ENCODE measurements around the gene SNX1. TPM values are rescaled to one million over a fixed set of nuclear protein-coding genes. Genes with fewer than 3 reads are reported as not detected.

The SNX1 gene
- total RNA-seq, 1 experiment from 2014 or later: 94.5 TPM

- CTCF ChIA-PET: no interaction called here
- POLR2A ChIA-PET (ENCODE audit: low non-redundant PET): no interaction called here
- peaks cover 30% of the 10 kb centered on the region for H3K4me1 ChIP-seq (ENCODE audit: insufficient read depth, low read length, poor library complexity, severe bottlenecking)
Observed at GRCh38 chr15:64185146-64185911, 89.5 kb downstream of the SNX1 start.

GRCh38 chr15:64187396-64188191 lies 91.8 kb downstream of the SNX1 start:
- intact Hi-C loops (cut with micrococcal nuclease; ENCODE audit: unreplicated experiment): no loop called here
- no TSS peak for BruUV-seq (replicated peaks)
- peak overlapping the region; percentile 72 for H3K27ac ChIP-seq (ENCODE audit: low read depth, low read length, poor library complexity, severe bottlenecking)

More at GRCh38 chr15:64185146-64185911, 89.5 kb downstream of the SNX1 start:
- DNase-seq (ENCODE audit: low spot score): no peak
- no peak overlapping the region for H3K4me3 ChIP-seq (ENCODE audit: low read depth, low read length, poor library complexity, severe bottlenecking)
- intact Hi-C loops (cut with micrococcal nuclease; ENCODE audit: unreplicated experiment): no loop called here
- TF ChIP-seq CTCF (conservative IDR thresholded peaks at IDR 0.05; ENCODE audit: low read depth, low read length) (no peak), EZH2 (IDR thresholded peaks at IDR 0.05; ENCODE audit: borderline replicate concordance, low read depth, low read length, poor library complexity, severe bottlenecking) (no peak)
- no peaks in the 10 kb centered on the region for H3K36me3 ChIP-seq (ENCODE audit: insufficient read depth, low read length, poor library complexity, severe bottlenecking)
- no peak overlapping the region for H3K27ac ChIP-seq (ENCODE audit: low read depth, low read length, poor library complexity, severe bottlenecking)
- H3K9me3 ChIP-seq (ENCODE audit: low read depth, low read length, poor library complexity, severe bottlenecking): no peaks in the 10 kb centered on the region
- BruUV-seq (replicated peaks): no TSS peak
- H3K27me3 ChIP-seq (replicated peaks; ENCODE audit: insufficient read depth, low read depth, low read length, poor library complexity): no peaks in the 10 kb centered on the region

More at GRCh38 chr15:64187396-64188191, 91.8 kb downstream of the SNX1 start:
- ChIA-PET POLR2A (ENCODE audit: low non-redundant PET) (no interaction called here), CTCF (no interaction called here)
- TF ChIP-seq CTCF (conservative IDR thresholded peaks at IDR 0.05; ENCODE audit: low read depth, low read length) (no peak), EZH2 (IDR thresholded peaks at IDR 0.05; ENCODE audit: borderline replicate concordance, low read depth, low read length, poor library complexity, severe bottlenecking) (no peak)
- DNase-seq (ENCODE audit: low spot score): peak; percentile 42
- Histone ChIP-seq H3K4me1 (ENCODE audit: insufficient read depth, low read length, poor library complexity, severe bottlenecking) (peaks cover 47% of the 10 kb centered on the region), H3K27me3 (replicated peaks; ENCODE audit: insufficient read depth, low read depth, low read length, poor library complexity) (no peaks in the 10 kb centered on the region), H3K36me3 (ENCODE audit: insufficient read depth, low read length, poor library complexity, severe bottlenecking) (no peaks in the 10 kb centered on the region), H3K9me3 (ENCODE audit: low read depth, low read length, poor library complexity, severe bottlenecking) (no peaks in the 10 kb centered on the region), H3K4me3 (ENCODE audit: low read depth, low read length, poor library complexity, severe bottlenecking) (no peak overlapping the region)

Other genes with a start within 250 kb of the SNX1 start
- 15.7 and 19.2 TPM in 2 replicates for gene DAPK2, start 49.5 kb upstream of the SNX1 start, total RNA-seq (2021)
- 75.3 and 75.6 TPM in 2 replicates for gene CIAO2A, start 2.1 kb upstream of the SNX1 start, total RNA-seq (2021)
- gene SNX22, start 55.7 kb downstream of the SNX1 start, total RNA-seq (2021): 2.6 and 2.7 TPM in 2 replicates
- 410 and 416 TPM in 2 replicates for gene PPIB, start 67.0 kb downstream of the SNX1 start, total RNA-seq (2021)

Measured in A673 (cell line).